Measurements from ENCODE around the gene B4GALT2.

B4GALT2 gene

DNA sequence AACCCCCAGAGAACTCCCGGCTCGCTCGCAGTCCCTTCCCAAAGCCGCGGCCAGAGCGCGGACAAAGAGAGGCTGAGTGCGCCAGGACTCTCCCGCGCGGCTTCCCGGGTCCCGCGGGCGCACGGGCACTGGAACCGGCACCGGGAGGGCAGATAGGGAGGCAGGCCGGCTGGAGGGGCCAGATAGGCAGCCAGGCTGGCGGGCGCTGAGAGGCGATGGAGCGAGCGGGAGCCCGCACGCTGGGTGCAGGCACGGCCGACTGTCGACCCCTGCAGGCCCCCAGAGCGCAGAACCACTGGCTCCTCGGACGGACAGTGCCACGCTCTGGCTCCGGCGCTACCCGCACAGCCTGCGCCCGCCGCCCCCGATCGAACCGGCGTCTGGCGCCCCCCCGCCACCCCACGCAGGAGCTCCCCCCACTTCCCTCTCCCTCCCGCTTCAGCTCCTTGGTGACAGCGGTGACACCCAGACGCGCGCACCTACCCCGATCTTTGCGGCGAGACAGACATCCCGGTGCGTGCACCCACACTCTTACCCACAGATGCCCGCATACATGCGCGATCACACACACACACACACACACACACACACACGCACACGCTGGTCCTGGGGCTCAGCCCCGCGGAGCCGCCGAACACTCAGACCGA lies 51.7 kb downstream of the B4GALT2 start:
- peak; percentile 52 for DNase-seq

DNA sequence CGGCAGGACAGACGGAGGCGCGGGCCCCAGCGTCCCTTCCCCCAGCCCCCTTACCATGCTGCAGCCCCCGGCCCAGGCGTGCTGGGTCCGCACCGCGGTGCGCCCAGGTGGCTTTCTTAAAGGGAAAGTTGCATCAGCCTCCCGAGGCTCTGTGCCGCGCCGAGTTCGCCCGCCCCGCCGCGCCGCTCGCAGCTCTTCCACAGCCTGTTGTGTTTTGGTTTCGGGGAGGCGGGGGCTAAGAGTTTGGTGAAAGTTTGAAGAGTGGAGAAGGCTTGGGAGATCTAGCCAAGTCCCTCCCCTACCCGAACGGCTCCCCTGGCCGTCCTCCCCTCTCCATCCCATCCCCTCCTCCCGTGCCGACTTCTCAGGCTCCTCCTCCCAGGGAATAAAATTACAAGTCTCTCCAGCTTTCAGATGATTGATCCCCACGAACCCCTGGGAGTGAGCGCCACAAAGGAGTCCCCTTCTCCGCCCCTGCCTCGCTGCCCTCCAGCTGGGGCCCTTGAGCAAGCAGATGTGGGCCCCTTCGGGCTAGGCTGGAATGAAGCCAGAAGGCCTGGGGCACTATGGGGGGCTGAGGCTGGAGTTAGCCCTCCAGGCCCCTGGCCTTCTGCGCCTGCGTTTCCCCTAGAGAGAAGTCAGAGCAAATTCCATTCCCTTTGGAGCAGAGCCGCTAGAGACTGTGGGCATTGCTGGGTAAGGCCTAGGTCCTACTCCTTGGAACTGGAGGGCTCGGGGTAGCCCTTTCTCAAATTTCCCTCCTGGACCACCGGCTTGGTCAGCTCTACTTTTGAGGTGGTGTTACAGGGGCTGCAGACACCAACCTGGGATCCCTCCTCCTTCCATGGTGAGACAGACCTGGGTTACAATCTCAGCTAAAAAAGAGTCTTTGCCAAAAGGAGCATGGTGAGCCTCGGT lies 52.5 kb downstream of the B4GALT2 start, which contains the start of gene SLC6A9:
SLC6A9 (minus strand) TSS at position 211 of the 918 bp plus-strand sequence. CDS start 7,185 bp downstream, outside the sequence.
- peak; percentile 43 for DNase-seq

DNA sequence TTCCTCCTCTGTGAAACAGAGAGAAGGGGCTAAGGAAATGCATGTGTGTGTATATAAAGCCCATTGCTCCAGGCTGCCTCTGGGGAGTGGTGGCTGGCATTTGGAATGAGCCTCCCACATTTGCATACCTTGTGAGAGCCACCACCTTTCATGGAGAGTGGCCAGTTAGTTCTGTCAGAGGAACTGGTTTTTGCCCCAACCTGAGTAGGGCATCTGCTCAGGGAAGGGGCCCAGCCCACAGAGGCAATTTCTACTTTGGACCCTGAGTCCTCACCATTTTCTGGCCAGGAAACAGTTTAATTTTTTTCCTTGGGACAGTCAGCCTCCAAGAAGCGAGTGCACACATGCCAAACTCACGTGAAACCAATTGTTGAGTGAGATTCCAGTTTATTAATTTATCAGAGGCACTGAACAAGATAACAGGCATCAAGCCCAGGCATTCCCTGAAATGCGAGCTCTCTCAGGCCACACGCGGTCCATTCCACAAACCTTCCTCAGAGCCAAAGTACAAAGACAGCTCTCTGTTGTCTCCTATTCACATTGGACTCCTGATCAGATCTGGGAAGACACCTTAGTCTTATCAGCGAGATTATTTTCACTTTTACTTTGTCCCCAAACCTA lies 53.3 kb downstream of the B4GALT2 start:
- no peak for DNase-seq

- DNase-seq = no peak
Observed at GRCh38 chr1:44033041-44033575, 54.1 kb downstream of the B4GALT2 start.

DNA sequence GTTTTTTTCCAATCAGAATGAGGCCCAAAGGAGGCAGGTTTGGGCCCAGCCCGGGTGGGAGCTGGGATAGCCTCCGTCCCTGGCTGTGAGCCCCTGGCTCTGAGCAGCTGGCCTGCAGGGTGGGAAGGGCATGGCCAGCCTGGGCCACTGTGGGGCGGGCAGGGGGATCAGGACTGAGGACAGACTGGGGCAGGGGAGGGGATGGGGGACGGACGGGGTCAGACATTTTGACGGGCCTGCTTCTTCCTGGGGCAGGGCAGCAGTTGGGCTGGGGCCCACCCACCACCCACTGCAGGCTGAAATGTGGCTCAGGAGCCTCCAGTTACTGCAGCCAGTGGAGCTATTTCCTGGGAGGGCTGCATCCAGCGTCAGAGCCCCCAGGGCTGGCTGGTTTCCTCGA lies 54.7 kb downstream of the B4GALT2 start:
- no peak for DNase-seq

DNA sequence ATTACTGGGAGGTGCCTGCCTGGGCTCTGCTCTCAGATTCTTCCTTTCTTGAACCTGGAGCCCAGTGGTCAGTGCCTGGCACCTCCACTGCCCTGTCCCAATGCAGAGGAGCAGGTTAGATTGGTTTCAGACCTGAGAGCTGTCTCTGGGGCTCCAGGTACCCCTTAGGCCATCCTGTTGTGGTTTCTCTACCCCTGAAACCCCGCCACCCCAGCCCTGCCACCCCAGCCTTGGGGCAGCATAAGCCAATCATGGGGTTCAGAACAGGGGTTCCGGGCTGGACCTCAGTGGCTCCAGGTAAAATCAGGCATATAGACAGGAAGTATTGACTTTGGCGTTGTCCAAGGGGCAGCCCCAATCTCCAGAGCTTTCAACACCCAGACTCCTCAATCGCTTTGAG lies 55.4 kb downstream of the B4GALT2 start:
- no peak for DNase-seq

DNA sequence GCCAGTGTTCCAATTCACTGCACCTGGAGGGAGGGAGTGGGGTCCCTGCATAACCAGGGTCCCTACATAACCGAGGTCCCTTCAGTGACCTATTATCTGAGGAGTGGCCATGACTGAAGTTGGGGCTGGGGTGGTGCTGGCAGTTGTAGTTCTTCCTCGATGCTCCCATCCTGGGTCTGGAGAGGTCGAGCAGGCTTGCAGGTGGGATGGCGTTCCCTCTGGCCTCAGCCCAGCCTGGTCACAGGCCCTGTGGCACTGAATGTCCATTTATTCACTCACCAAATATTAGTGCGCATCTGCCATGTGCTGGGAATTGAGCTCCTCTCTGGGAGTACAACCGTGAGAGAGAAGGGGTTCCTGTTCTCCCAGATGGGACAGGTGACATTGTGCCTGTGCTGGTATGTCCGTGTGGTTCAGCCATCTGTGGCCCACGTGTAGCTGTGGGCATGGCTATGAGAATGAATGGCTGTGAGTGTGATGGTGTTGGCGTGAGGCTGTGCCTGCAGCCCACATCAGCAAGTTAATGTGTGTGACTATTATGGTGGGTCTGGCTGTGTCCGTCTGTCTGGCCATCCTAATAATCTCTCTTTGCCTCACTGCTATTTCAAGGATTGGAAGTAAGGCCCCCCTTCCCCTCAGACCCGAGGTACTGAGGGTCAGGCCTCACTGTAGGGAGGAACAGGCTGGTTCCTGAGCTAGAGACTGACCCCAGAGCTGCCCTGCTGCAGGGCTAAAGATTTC lies 56.1 kb downstream of the B4GALT2 start:
- DNase-seq = no peak

GRCh38 chr1:44035726-44036408 lies 56.9 kb downstream of the B4GALT2 start:
- no peak for DNase-seq

- peak; percentile 86 for DNase-seq
Observed at GRCh38 chr1:44036409-44037139, 57.6 kb downstream of the B4GALT2 start.

- no peak for DNase-seq
Observed at GRCh38 chr1:44037154-44037553, 58.1 kb downstream of the B4GALT2 start.

- DNase-seq = no peak
Observed at GRCh38 chr1:44038876-44039657, 60.1 kb downstream of the B4GALT2 start.

GRCh38 chr1:44040418-44040817 lies 61.4 kb downstream of the B4GALT2 start:
- no peak for DNase-seq

Data from NCI-H1105 treated with DMSO at 0.1 percent for 48 hours (cell line).